Tongue (tissue), 3 donors: ENCODE results near the gene PTPRJ. TPM values are rescaled to one million over a fixed set of nuclear protein-coding genes. Genes with fewer than 3 reads are reported as not detected.
"Not testable (repeated sequence)": the region's sequence is repeated elsewhere in the genome, so short reads cannot be mapped to it uniquely, and the experiment has no call there.

Experiments used
- DNase-seq: peaks from one replicate; pipeline ENCODE4 v3.0.0-alpha.2; 2015
- small RNA-seq: library from RNA; depleted of rRNA; stranded (forward); fragments of <200 nt; gene quantifications from one replicate; pipeline ENCODE3, GENCODE V24; 2014; ENCODE audit warnings: low replicate concordance
- total RNA-seq: library from RNA; depleted of rRNA; stranded (reverse); fragments of >200 nt; gene quantifications from one replicate; pipeline ENCODE4 v1.2.3, GENCODE V29; 2014

Gene PTPRJ
- total RNA-seq, 1 donor from 2014 or later: 8.9 TPM

DNA sequence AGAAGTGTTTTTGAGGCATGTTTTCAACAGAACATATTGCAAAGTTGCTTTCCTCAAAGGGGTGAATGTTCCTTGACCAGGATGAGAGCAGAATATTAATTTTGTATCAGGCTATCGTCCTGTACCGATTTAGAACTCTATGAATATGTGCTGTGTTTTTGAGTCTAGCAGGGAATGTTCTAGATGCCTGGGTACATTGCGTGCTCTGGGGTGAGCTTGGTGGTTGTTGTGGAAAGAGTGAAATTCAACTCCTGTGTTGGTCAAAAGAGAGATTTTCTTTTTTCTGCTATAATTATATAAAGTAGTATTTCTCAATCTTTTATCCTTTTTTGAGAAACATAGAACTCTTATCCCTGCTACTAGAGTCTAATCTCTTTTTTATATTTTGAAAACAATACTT is 185.1 kb downstream of the PTPRJ start:
- DNase-seq: no peak

DNA sequence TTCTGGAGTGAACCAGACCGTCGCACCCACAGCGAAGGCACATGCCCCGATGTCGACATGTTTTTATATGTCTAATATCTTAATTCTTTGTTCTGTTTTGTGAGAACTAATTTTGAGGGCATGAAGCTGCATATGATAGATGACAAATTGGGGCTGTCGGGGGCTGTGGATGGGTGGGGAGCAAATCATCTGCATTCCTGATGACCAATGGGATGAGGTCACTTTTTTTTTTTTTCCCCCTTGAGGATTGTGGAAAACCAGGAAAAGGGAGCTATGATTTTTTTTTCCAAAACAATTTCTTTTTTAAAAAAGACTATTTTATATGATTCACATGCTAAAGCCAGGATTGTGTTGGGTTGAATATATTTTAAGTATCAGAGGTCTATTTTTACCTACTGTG is 187.0 kb downstream of the PTPRJ start:
- no peak for DNase-seq

DNA sequence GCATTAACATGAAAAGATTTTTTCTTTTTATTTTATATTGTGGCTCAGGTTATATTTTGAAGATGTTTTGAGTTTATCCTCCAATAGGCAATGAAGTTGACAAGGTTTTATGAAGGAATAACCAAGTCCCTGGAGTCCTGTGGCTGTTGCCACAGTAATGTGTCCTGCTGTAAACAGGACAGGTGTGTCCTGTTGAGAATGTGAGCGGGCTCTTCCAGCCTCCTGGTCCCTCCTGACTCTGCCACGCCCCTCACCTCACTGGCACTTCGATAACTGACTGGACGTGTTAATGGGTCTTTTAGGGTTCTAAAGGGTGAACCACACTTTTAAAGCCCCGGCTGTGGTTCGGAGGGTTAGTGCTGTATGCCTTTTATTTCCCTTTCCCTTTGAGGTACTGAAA is 188.5 kb downstream of the PTPRJ start:
- DNase-seq: no peak

DNA sequence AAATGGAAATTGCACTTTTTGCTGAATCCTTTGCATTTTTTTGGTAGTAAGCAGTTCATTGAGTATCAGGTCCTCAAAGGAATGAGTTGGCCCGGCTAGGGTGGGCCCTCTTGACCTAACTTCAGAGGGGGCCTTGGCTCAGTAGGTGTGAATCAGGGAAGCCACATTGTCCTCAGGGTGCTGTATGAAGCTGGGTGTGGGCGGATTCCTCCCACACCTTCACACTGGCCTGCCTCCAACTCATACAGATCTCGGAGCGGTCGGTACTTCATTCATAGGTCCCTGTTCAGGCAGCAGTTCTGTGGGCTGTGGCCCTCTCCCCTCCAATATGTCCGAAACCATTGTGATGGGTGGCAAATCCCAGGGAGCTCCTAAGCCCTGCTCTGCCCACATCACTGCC is 188.9 kb downstream of the PTPRJ start:
- no peak for DNase-seq

DNA sequence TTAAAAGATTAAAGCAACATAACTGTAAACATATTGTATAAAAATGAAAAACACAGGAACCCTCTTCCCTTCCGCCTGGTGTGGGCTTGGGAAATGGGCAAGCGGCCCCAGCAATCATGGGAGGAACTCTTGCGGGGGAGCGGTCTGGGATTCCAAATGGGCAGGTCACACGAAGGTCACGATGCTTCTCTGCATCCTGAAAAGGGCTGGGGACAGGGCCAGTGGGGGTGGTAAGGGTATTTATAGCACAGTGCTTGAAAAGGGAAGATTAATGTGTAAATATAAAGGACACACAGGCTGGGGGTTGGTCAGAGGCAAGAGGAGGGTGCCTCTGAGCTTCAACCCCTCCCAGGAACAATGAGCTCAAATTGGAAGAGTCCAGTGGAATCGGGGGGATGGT is 189.4 kb downstream of the PTPRJ start:
- DNase-seq: peak; percentile 12

DNA sequence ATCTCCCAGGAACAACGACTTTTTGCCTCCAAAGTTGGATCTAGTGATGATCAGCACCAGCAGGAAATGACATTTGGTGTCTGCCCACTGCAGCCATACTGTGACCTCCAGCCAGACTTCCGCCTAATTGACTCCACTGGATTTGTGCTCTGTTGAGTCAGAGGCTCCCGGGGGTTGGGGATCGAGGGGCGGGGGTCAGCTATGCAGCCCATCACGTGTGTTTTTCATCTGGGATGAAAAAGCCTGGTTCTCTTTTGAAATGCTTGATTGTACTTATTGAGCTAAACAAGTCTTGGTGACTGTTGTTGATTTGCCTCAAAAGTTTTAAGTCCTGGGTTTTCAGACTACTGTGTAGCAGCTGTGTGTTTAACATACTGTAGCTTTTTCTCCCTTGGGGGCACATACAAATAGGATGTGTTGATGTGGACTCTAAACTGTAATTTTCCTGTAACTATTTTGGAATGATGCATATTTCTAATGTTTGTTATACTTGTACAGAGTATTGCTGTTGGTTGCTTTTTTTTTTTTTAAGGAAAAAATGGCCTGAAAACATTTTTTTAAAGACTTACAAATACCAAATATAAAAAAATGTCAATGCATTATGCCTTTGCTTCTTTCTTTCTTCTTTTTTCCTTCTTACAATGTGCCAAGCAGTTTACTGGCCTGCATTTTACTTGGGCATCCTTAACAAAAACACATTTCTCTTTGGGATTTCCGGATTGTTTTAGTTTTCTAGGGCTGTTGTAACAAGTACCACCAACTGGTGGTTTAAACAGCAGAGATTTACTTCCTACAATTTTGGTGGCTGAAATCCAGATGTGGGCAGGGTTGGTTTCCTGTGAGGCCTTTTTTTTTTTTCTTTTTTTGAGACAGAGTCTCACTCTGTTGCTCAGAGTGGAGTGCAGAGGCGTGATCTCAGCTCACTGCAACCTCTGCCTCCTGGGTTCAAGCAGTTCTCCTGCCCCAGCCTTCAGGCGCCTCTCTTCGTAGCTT is 190.2 kb downstream of the PTPRJ start:
- peak; percentile 48 for DNase-seq

DNA sequence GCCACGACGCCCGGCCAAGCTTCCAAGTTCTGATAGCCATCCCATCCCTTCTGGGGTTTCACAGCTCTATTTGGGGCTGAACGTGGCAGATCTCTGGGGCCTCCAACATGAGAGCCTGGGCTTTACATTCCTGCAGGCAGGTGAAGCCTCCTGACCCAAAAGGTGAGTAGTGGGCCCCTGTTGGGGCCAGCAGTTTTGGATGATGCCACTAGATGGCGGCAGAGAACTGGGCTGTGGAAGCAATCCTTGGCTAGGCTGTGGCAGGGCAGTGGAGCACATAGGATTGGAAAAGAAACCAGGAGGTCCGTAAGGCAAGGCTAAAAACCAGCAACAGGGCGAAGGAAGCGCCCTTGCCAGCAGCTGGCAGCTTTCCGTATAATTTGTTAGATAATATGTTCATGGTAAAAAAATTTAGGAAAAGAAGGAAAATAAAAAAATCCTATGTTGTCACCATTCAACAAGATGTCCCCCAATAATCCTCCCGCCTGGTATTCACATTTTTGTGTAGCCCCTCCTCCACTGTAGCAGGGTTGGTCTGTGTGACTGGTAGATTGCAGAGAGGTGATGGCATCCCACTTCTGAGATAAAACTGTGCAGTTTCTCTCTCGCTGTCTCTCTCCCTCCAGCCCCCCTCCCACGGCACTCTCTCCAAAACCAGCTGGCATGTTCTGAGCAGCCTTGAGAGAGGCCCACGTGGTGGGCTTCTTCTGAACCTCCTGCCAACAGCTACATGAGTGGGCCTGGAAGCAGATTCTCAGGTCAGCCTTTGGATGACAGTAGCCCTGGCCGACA is 192.7 kb downstream of the PTPRJ start:
- peak; percentile 73 for DNase-seq

DNA sequence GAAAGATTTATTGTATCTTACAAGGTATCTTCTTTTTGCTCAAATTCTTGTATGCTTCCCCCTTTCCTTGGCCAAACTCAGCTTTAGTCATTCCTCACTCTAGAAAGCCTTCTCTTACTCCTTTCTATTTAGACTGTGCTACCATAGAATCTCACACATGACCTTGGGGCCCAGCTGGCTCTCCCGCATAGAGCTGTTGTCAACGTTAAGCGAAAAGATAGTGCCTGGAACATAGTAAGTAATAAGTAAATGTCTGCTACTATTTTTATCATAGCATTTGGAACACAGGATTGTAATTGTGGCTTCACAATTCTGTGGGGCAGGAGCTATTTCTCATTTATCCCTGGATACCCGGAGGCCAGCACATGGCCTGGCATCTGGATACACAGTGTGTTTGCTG is 197.3 kb downstream of the PTPRJ start:
- DNase-seq: no peak

DNA sequence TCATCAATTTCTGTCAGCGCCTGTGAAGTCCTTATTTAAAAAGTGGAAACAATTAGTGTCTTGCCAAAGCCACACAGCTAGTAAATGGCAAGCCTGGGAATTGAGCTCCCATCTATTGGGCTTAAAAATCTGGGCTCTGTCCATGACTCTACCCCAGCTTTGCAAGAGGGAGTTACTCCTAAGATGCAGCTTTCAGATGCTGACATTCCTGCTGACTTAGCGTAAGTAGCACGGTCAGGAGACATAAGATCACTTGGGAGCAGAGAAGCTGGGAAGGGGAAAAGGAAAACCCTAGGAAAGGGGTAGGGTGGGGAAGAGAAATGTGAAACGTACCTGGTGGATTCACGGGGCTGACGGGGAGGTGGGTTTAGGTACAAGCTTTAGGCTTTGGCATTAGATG is 200.3 kb downstream of the PTPRJ start:
- no peak for DNase-seq

DNA sequence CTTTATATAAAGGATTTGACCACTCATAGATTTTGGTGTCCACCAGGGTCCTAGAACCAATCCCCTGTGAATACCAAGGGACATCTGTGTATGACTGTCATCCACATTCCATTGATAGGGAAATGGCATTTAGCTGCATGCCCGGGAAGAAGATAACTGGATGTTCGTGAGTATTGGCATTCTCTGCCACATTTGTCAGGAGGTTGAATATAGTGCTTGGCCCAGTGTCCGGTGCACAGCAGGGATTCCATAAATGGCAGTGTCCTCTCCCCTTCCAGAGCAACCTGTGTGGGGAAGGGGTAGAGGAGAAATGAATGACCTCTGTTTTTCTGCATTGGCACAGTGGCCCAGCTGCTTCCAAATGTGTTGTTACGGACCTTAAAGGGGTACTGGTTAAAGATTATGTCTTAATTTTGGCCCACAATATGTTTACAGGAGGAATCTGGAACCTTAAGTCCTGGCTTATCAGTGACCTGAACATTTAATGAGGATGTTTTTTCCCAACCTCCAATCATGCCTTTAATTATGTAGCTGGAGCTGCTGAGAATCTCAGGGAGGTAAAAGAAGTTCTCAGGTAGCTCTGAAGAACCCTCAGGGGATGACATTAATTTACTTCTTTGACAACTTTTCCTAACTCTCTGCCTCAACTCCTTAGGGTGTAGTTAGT is 202.6 kb downstream of the PTPRJ start:
- DNase-seq: no peak

DNA sequence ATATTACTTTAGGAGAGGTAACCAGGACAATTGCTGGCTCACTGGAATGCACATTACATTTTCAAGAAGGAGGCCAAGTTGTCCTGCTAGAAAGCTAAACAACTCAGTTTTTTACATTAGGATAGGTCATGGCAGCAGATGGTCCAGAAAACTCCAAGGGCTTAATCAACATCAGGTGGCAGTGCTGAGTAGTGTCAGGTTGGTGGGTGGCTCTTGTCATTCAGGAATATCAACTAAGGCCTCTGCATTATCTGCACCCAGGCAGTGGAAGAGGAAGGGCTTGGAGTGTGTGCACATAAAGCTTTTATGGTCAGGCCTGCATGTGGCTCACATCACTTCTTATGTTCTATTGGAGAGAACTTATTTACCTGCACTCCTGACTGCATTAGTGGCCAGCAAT is 204.1 kb downstream of the PTPRJ start:
- DNase-seq: no peak

DNA sequence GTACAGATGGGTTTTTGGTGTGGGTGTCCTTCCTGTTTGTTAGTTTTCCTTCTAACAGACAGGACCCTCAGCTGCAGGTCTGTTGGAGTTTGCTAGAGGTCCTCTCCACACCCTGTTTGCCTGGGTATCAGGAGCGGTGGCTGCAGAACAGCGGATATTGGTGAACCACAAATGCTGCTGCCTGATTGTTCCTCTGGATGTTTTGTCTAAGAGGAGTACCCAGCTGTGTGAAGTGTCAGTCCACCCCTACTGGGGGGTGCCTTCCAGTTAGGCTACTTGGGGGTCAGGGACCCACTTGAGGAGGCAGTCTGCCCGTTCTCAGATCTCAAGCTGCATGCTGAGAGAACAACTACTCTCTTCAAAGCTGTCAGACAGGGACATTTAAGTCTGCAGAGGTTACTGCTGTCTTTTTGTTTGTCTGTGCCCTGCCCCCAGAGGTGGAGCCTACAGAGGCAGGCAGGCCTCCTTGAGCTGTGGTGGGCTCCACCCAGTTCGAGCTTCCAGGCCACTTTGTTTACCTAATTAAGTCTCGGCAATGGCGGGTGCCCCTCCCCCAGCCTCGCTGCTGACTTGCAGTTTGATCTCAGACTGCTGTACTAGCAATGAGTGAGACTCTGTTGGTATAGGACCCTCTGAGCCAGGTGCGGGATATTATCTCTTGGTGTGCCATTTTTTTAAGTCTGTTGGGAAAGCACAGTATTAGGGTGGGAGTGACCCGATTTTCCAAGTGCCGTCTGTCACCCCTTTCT is 210.7 kb downstream of the PTPRJ start:
- not testable (repeated sequence) for DNase-seq

DNA sequence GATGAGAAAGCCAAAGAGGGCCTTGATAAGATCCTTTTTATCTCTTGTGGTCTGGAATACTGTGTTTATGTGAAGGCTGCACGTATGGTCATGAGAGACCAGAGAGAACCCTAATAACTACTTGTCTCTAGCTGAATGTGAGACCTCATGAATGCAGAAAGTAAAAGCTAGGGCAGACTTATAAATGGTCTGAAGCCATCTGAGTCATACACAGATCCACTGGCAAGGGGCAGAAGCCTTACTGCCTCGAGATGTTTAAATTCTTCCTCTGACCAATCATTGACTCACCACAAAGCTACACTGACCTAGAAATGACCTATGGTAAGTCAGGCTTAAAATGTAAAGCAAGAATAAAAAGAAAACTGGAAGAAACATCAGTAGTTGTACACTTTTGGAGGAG is 213.5 kb downstream of the PTPRJ start:
- DNase-seq: no peak

DNA sequence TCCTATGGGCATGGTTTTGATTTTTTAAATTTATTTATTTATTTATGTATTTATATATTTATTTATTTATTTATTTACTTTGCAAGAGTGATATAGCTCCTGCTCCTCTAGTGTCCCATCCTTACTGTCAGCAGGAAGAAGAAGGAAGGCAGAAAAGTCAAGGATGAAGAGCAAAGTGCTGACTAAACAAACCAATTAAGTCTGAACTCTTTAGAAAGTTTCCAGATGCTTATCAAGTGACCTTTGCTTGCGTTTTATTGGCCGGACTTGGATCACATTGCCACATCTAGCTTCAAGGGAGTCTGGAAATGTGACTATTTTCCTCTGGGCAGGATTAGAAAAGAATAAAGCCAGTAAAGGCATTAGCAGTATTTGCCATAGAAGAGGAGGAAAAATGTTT is 227.5 kb downstream of the PTPRJ start:
- no peak for DNase-seq

DNA sequence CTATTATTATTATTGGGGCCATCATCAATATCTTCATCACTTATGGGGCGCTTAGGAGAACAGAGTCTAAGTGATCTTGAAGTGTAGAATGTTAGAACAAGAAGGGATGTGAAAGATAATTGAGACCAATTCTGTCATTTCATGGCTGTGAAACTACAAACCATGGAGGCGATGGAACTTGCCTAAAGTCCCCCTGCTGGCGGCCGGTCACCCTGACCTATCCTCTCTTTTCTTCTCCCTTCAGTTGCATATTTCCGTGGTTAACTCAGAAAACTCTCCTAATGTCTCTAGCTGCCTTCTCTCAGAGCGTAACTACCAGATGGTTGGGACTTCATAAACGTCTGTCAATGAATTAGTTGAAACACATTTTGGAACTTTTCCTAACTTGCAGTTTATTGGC is 229.7 kb downstream of the PTPRJ start:
- no peak for DNase-seq

DNA sequence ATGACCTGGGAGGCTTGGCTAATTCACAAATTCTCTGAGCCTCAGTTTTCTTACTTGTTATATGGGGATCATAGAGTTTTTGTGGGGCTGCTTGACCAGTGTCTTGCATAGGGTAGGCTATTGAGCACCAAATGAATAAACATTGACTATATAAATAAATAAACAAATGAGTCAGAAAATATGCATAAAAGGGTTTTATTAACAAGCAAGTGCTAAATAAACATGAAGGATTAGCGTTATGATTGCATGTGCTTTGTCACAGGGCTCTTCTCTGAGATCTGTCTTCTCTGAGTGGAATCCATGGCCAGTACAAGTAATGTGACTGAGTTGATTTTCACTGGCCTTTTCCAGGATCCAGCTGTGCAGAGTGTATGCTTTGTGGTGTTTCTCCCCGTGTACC is 236.2 kb downstream of the PTPRJ start, which contains the start of gene OR4B1:
Gene OR4B1 (plus strand): TSS at position 301 of the 400 bp plus-strand sequence. CDS start 0 bp downstream, at position 301.
- no peak for DNase-seq

Small RNA genes within 50 kb of the gene (small RNA-seq; reads per million reads assigned to genes)
- not detected for gene MIR3161

Other genes with a start within 250 kb of the PTPRJ start
- gene FNBP4, start 213.2 kb upstream of the PTPRJ start, total RNA-seq: 122 TPM
- 52.5 TPM for gene NUP160, start 132.2 kb upstream of the PTPRJ start, total RNA-seq
- not detected for gene OR4B1, start 236.3 kb downstream of the PTPRJ start, total RNA-seq